ENCODE measurements around the gene KRT36. TPM values are rescaled to one million over a fixed set of nuclear protein-coding genes. Genes with fewer than 3 reads are reported as not detected.

The KRT36 gene
- total RNA-seq, 2 donors from 2014 or later, result not detected

DNA sequence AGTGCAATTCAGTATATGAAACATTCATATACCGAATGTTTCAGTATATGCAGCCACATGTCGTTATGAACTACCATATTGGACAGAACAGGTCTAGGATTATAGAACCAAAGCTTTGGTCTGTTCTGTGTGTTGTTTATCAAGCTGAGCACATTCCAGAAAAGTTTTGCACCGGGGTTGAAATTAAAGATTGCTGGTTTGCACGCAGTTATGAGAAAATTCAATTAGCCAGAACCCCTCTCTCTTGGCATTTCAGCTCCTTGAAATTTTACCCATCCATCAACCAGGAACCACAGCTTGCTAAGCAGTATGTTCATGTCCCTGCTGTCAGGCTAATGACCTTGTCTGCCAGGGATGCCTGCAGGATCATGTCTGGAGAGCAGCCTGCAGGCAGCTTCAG is 32.0 kb downstream of the KRT36 start:
- Histone ChIP-seq H3K36me3 (no peaks in the 10 kb centered on the region), H3K9ac (ENCODE audit: low read depth in 2 of 2, low read length in 2 of 2) (no peak overlapping the region), H3K27me3 (no peaks in the 10 kb centered on the region), H3K27ac (no peak overlapping the region), H3K4me3 (no peak overlapping the region), H3K9me3 (no peaks in the 10 kb centered on the region), H3K4me1 (no peaks in the 10 kb centered on the region)
- no peak for DNase-seq
- TF ChIP-seq, protein P1, sequence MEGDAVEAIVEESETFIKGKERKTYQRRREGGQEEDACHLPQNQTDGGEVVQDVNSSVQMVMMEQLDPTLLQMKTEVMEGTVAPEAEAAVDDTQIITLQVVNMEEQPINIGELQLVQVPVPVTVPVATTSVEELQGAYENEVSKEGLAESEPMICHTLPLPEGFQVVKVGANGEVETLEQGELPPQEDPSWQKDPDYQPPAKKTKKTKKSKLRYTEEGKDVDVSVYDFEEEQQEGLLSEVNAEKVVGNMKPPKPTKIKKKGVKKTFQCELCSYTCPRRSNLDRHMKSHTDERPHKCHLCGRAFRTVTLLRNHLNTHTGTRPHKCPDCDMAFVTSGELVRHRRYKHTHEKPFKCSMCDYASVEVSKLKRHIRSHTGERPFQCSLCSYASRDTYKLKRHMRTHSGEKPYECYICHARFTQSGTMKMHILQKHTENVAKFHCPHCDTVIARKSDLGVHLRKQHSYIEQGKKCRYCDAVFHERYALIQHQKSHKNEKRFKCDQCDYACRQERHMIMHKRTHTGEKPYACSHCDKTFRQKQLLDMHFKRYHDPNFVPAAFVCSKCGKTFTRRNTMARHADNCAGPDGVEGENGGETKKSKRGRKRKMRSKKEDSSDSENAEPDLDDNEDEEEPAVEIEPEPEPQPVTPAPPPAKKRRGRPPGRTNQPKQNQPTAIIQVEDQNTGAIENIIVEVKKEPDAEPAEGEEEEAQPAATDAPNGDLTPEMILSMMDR (IDR thresholded peaks at IDR 0.05), result no peak
- intact Hi-C loops (cut with DNase I), result no loop called here

DNA sequence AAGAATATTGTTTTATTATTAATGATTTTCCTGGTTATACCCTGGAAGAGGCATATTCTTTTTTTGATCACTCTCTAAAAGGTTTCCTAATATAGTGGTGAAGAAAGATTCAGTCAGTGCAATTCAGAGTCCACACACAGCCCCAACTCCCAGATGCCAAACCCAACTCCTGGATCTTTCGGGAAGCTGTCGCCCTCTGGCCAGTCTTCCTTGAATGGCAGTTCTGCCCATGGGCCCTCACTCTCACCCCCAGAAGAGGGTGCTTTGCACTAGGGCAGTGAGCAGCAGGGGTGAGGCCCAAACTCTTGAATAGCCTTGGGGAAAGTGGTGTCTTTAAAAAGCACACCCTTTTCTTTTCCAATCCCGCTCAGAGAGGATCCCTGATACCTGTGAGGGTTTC is 33.5 kb downstream of the KRT36 start:
- H3K27me3 ChIP-seq, result no peaks in the 10 kb centered on the region
- H3K27ac ChIP-seq, result no peak overlapping the region
- no peaks in the 10 kb centered on the region for H3K9me3 ChIP-seq
- no peak overlapping the region for H3K9ac ChIP-seq (ENCODE audit: low read depth in 2 of 2, low read length in 2 of 2)
- TF ChIP-seq, protein P1 (IDR thresholded peaks at IDR 0.05), result no peak
- intact Hi-C loops (cut with DNase I), result no loop called here
- no peaks in the 10 kb centered on the region for H3K36me3 ChIP-seq
- no peak overlapping the region for H3K4me3 ChIP-seq
- no peak for DNase-seq
- H3K4me1 ChIP-seq, result no peaks in the 10 kb centered on the region

DNA sequence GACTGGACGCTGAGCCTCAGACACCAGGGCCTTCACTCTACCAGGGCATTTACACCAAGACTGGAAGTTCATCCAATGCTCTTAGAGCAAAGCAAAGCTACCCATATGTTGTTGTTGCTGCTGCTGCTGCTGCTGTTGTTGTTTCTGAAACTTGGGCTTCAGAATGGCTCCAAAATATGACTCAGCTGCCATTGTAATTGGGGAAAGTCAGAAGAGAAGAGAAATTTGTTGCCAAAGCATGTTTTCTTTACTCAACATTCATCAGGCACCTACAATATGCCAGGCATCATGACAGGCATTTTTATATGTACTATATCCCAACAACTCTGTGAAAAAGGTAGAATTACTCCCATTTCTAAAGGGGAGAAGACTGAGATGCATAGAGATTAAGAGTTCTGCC is 34.5 kb downstream of the KRT36 start:
- Histone ChIP-seq H3K36me3 (no peaks in the 10 kb centered on the region), H3K4me3 (no peak overlapping the region), H3K27ac (no peak overlapping the region), H3K9ac (ENCODE audit: low read depth in 2 of 2, low read length in 2 of 2) (no peak overlapping the region), H3K27me3 (no peaks in the 10 kb centered on the region), H3K9me3 (no peaks in the 10 kb centered on the region), H3K4me1 (no peaks in the 10 kb centered on the region)
- intact Hi-C loops (cut with DNase I), result no loop called here
- DNase-seq, result no peak
- TF ChIP-seq, protein P1 (IDR thresholded peaks at IDR 0.05), result no peak

DNA sequence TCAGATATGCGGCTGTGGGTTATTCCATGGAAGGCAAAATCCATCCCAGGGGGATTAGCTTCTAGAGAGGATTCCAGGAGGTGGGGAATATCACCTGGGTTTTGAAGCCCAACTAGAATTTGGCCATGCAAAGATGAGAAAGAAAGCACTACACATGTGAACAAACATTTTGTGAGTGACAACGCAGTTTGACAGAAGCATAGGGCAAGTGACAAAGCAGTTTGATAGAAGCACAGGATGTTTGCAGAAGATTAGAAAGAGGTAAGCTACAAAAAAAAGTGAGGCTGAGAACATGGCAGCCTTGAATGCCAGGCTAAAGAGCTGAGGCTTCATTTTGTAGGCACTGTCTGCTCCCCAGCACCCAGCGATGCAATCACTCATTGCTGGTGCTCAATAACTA is 36.6 kb downstream of the KRT36 start:
- DNase-seq, result no peak
- TF ChIP-seq, protein P1 (IDR thresholded peaks at IDR 0.05), result no peak
- no peak overlapping the region for H3K27ac ChIP-seq
- H3K4me1 ChIP-seq, result no peaks in the 10 kb centered on the region
- intact Hi-C loops (cut with DNase I), result no loop called here
- no peak overlapping the region for H3K4me3 ChIP-seq
- H3K9me3 ChIP-seq, result no peaks in the 10 kb centered on the region
- H3K27me3 ChIP-seq, result no peaks in the 10 kb centered on the region
- H3K36me3 ChIP-seq, result no peaks in the 10 kb centered on the region
- no peak overlapping the region for H3K9ac ChIP-seq (ENCODE audit: low read depth in 2 of 2, low read length in 2 of 2)

DNA sequence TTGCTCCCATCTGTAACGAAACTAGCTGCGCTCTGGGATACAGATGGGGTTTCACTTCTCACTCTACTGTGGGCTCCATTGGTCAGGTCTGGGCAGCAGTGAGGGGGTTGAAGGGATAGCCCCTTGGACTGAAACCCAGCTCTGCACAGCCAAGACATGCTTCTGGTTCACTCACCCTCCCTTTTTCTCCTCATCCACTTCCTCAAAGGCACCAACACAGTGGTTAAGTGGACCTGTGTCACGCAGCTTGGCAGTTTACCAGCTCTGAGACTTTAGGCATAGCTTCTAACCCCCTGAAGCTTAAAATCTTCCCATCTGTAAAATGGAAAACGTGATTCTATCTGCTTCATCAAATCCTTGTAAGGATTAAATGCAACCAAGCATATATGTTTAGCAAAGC is 37.4 kb downstream of the KRT36 start:
- Histone ChIP-seq H3K36me3 (no peaks in the 10 kb centered on the region), H3K4me3 (no peak overlapping the region), H3K27me3 (no peaks in the 10 kb centered on the region), H3K4me1 (no peaks in the 10 kb centered on the region), H3K9me3 (no peaks in the 10 kb centered on the region), H3K27ac (no peak overlapping the region), H3K9ac (ENCODE audit: low read depth in 2 of 2, low read length in 2 of 2) (no peak overlapping the region)
- TF ChIP-seq, protein P1 (IDR thresholded peaks at IDR 0.05), result no peak
- intact Hi-C loops (cut with DNase I), result no loop called here
- DNase-seq, result no peak
